Retinal pigment epithelial cell (primary cell): ENCODE results near the gene SPEM2.

Experiments
- DNase-seq: peaks from one replicate; pipeline ENCODE4 v3.0.0-alpha.2; 2010; ENCODE audit warnings: low read depth
- H3K4me3 ChIP-seq: 2 replicates; pipeline ENCODE4 v1.5.1; 2011; ENCODE audit warnings: mild to moderate bottlenecking, low read length, control low read depth, moderate library complexity
- CTCF ChIP-seq: conservative IDR thresholded peaks from 2 replicates; pipeline ENCODE4 v1.5.1; 2011; ENCODE audit warnings: low read depth, low read length, control low read depth, inconsistent platforms

Gene SPEM2

GRCh38 chr17:7384489-7385081, 40.8 kb upstream of the SPEM2 start:
- no peak for DNase-seq
- TF ChIP-seq CTCF: no peak
- peak overlapping the region; percentile 37 for H3K4me3 ChIP-seq

- H3K4me3 ChIP-seq: no peak overlapping the region
- no peak for DNase-seq
- TF ChIP-seq CTCF: no peak
Measured at GRCh38 chr17:7388856-7389255, 36.6 kb upstream of the SPEM2 start.

- no peak overlapping the region for H3K4me3 ChIP-seq
- DNase-seq: no peak
- TF ChIP-seq CTCF: no peak
Measured at GRCh38 chr17:7389924-7390910, 35.2 kb upstream of the SPEM2 start.

GRCh38 chr17:7391307-7391706, 34.1 kb upstream of the SPEM2 start:
- TF ChIP-seq CTCF: no peak
- DNase-seq: no peak
- H3K4me3 ChIP-seq: no peak overlapping the region

GRCh38 chr17:7392696-7393612, 32.5 kb upstream of the SPEM2 start:
- no peak for DNase-seq
- TF ChIP-seq CTCF: no peak
- H3K4me3 ChIP-seq: peak overlapping the region; percentile 85

GRCh38 chr17:7393613-7394451, 31.6 kb upstream of the SPEM2 start:
- DNase-seq: no peak
- H3K4me3 ChIP-seq: peak overlapping the region; percentile 85
- TF ChIP-seq CTCF: peak; percentile 29
